NCI-H1092 (cell line): ENCODE measurements around the gene LNX2.

ENCODE experiments used
- DNase-seq: peaks from one replicate; lab custom pipeline; 2025; lab: John Stamatoyannopoulos, UW

Gene LNX2

DNA sequence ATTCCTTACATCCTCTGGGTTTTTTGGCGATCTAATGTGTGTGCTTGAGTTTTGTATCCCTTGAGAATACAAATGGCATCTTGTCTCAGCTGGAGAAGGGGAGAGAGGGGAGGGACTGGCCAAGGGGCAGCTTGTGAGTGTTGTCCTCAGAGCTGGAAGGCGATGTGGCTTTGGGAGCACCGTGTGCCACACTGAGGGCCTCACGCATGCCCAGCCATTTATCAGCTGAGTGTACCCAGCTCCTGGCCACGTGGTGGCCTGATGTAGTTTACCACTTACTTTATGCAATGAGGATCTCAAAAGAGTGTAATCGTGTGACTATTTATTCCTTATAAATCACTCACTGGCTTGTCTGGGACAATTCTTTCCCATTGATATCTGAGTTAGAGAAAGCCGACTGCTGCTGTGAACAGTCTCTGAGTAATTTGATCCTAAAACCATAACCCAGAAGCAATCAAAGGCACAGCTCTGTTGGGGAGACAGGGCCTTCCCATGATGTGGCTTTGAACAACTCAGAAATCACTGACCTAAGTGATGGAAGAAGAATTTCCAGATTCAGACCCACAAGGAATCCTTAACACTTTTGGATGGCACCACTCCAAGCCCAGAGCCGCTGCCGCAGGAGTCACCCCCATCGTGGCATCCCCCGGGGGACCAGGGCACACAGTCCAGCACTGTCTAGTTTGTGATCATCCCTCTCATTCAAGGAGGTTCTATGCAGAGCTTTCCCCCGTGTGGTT, 116.0 kb downstream of the LNX2 start:
- no peak for DNase-seq

DNA sequence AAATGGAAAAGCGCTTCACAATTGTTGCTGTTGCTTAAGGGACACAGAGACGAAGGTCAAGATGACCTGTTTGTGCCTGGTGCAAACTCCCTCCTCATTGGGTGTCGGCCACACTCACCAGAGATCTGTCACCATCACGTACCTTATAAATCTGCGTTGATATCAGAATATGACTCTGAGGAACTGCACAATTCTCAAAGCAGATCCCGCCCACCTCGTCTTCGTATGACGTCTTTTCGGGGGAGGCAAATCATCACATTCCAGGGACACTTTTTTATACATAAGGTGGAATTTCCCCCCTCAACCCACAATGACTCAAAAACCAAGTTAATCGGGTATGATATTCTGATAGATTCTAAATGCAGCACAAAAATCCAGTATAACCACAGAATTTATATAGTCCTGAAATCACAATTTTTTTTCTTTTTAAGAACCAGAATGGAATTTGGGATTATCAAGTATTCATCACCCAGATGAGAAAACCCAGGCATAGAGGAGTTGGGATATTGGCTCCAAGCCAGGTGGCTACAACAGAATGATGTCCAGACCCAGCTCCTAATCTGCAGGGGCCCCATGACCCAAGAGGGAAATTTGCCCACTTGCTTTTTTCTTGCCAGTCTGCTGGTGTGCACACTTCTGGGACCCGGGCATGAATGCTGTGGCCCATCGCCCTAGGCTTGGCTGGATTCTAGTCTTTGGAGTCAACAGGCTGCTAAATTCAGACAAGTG, 119.4 kb downstream of the LNX2 start:
- DNase-seq, result no peak

DNA sequence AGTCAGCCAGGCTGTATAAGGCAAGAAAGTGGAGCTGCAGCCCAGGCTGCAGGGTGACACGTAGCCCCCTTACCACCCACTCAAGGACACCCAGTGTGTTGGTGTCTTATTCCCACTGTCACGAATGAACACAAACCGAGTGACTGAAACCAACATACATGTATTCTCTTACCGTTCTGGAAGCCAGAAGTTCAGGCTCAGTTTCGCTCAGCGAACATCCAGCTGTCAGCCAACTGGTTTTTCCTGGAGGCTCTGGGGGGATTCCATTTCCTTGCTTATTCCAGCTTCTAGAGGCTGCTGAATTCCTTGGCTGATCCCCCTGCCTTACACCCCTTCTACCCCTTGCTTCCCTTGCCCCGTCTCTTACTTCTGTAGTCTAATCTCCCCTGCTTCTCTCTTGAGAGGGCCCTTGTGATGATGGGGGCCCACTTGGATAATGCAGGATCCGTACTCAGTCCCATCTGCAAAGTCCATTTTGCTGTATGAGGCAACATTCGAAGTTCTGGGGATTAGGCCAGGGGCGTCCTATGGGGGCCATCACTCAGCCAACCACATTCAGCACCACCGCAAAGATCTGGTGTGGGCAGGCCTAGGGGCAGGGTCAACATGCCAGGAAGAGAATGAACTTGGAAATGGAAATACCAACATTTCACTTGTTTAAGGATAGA, 122.6 kb downstream of the LNX2 start:
- no peak for DNase-seq

DNA sequence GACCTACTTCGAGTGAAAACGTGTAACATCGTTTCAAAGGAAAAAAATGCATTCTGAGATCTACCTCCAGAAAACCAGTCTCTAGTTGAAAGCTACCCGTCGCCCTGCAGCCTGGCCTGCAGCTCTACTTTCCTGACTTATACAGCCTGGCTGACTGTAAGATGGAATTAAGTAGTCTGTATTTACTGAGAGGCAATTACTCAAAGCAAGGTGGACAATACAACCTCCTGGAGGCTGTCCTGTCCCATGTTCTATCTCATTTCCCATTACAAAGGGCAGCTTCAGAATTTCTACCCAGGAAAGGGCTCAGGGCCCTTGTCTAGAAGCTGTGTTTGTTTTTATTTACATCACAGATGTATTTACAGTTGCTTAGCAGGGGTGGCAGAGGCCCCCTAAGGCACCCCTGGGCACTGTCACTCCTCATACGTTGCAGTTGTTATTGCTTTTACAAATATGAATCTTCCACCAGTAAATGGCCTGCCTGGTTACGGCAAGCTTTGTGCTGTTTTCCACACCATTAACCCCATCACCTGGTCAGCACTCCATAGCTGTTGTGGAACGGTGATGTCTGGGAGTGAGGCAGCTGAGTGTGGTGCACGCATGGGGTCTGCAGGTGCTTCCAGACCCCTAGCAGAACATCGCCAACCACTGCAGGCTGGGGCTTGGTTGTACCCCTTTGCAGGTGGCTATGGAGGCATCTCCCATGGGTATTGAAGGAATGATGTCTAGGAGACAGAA, 123.6 kb downstream of the LNX2 start:
- DNase-seq, result no peak

DNA sequence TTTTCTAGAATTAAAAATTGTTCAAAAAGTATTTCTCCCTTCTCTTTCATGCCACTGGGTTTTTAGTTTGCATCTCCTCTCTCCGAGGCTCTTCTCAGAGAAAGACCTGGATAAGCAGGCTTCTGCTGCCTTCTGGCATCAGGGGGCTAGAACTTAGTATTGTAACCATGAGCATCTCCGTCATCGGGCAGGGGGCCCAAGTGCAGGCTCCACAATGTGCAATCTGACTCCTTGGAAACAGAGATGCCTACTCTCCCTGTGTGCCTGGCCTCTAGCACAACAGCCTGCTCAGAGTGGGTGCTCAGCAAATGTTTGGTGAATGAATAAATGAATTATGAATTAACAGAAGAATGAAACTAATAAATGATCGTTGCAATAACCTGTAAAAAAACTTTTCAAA, 124.3 kb downstream of the LNX2 start:
- no peak for DNase-seq
